ENCODE measurements around the gene MINAR1.

Gene MINAR1

GRCh38 chr15:79472446-79472845 is 40.3 kb downstream of the MINAR1 start:
- no peaks in the 10 kb centered on the region for H4K20me1 ChIP-seq (ENCODE audit: insufficient read depth, low read length, poor library complexity, severe bottlenecking)
- no peak overlapping the region for H3K9ac ChIP-seq (ENCODE audit: low read depth, low read length, poor library complexity, severe bottlenecking)
- H2AFZ ChIP-seq (ENCODE audit: low read length), result no peak overlapping the region
- no peaks in the 10 kb centered on the region for H3F3A ChIP-seq (ENCODE audit: low read depth)
- H3K9me3 ChIP-seq (ENCODE audit: insufficient read depth, low read depth, low read length), result no peaks in the 10 kb centered on the region
- H3K9me2 ChIP-seq (replicated peaks; ENCODE audit: low read depth, low read length), result no peaks in the 10 kb centered on the region
- H3K4me2 ChIP-seq (ENCODE audit: low read depth, low read length, poor library complexity, severe bottlenecking), result no peak overlapping the region
- TF ChIP-seq CTCF (conservative IDR thresholded peaks at IDR 0.05; ENCODE audit: low read length), result no peak
- TF ChIP-seq EZH2phosphoT487 (IDR thresholded peaks at IDR 0.05; ENCODE audit: borderline replicate concordance), result no peak
- no peaks in the 10 kb centered on the region for H3K36me3 ChIP-seq (ENCODE audit: insufficient read depth, low read length)
- no peak overlapping the region for H3K4me3 ChIP-seq (ENCODE audit: low read length, poor library complexity, severe bottlenecking)
- H3K4me1 ChIP-seq (ENCODE audit: insufficient read depth, low read length, poor library complexity, severe bottlenecking), result no peaks in the 10 kb centered on the region
- no peaks in the 10 kb centered on the region for H3K27me3 ChIP-seq (ENCODE audit: insufficient read depth, low read length, poor library complexity, severe bottlenecking)
- no peaks in the 10 kb centered on the region for H3K79me2 ChIP-seq (ENCODE audit: insufficient read depth, low read length)

GRCh38 chr15:79474252-79474651 is 42.1 kb downstream of the MINAR1 start:
- Histone ChIP-seq H3K9ac (ENCODE audit: low read depth, low read length, poor library complexity, severe bottlenecking) (no peak overlapping the region), H3K4me1 (ENCODE audit: insufficient read depth, low read length, poor library complexity, severe bottlenecking) (no peaks in the 10 kb centered on the region), H3K4me2 (ENCODE audit: low read depth, low read length, poor library complexity, severe bottlenecking) (no peak overlapping the region), H3K9me2 (replicated peaks; ENCODE audit: low read depth, low read length) (no peaks in the 10 kb centered on the region), H3F3A (ENCODE audit: low read depth) (no peaks in the 10 kb centered on the region), H4K20me1 (ENCODE audit: insufficient read depth, low read length, poor library complexity, severe bottlenecking) (no peaks in the 10 kb centered on the region), H2AFZ (ENCODE audit: low read length) (no peak overlapping the region), H3K9me3 (ENCODE audit: insufficient read depth, low read depth, low read length) (no peaks in the 10 kb centered on the region), H3K27me3 (ENCODE audit: insufficient read depth, low read length, poor library complexity, severe bottlenecking) (no peaks in the 10 kb centered on the region), H3K4me3 (ENCODE audit: low read length, poor library complexity, severe bottlenecking) (no peak overlapping the region), H3K36me3 (ENCODE audit: insufficient read depth, low read length) (no peaks in the 10 kb centered on the region), H3K79me2 (ENCODE audit: insufficient read depth, low read length) (no peaks in the 10 kb centered on the region)
- TF ChIP-seq EZH2phosphoT487 (IDR thresholded peaks at IDR 0.05; ENCODE audit: borderline replicate concordance) (no peak), CTCF (conservative IDR thresholded peaks at IDR 0.05; ENCODE audit: low read length) (no peak)

- H3K4me1 ChIP-seq (ENCODE audit: insufficient read depth, low read length, poor library complexity, severe bottlenecking), result no peaks in the 10 kb centered on the region
- no peak overlapping the region for H3K4me2 ChIP-seq (ENCODE audit: low read depth, low read length, poor library complexity, severe bottlenecking)
- no peaks in the 10 kb centered on the region for H3K27me3 ChIP-seq (ENCODE audit: insufficient read depth, low read length, poor library complexity, severe bottlenecking)
- no peaks in the 10 kb centered on the region for H3K79me2 ChIP-seq (ENCODE audit: insufficient read depth, low read length)
- H2AFZ ChIP-seq (ENCODE audit: low read length), result no peak overlapping the region
- H3F3A ChIP-seq (ENCODE audit: low read depth), result no peaks in the 10 kb centered on the region
- TF ChIP-seq EZH2phosphoT487 (IDR thresholded peaks at IDR 0.05; ENCODE audit: borderline replicate concordance), result no peak
- TF ChIP-seq CTCF (conservative IDR thresholded peaks at IDR 0.05; ENCODE audit: low read length), result no peak
- no peaks in the 10 kb centered on the region for H4K20me1 ChIP-seq (ENCODE audit: insufficient read depth, low read length, poor library complexity, severe bottlenecking)
- H3K9ac ChIP-seq (ENCODE audit: low read depth, low read length, poor library complexity, severe bottlenecking), result no peak overlapping the region
- no peaks in the 10 kb centered on the region for H3K9me3 ChIP-seq (ENCODE audit: insufficient read depth, low read depth, low read length)
- no peaks in the 10 kb centered on the region for H3K9me2 ChIP-seq (replicated peaks; ENCODE audit: low read depth, low read length)
- no peaks in the 10 kb centered on the region for H3K36me3 ChIP-seq (ENCODE audit: insufficient read depth, low read length)
- H3K4me3 ChIP-seq (ENCODE audit: low read length, poor library complexity, severe bottlenecking), result no peak overlapping the region
Measured at GRCh38 chr15:79475306-79475705, 43.2 kb downstream of the MINAR1 start.
